DMS153 treated with DMSO at 0.1 percent for 48 hours (cell line): Measurements from ENCODE around the gene AIP.

Experiments
- DNase-seq: peaks from one replicate; lab custom pipeline; 2025; ENCODE audit not compliant: unreplicated experiment; lab: John Stamatoyannopoulos, UW

The AIP gene

GRCh38 chr11:67525275-67525976 is 42.6 kb downstream of the AIP start:
- DNase-seq = no peak

GRCh38 chr11:67528376-67528775 is 45.5 kb downstream of the AIP start:
- DNase-seq = no peak

- DNase-seq = no peak
These were observed 47.4 kb downstream of the AIP start for GRCh38 chr11:67530282-67530592.

- no peak for DNase-seq
These were observed 50.1 kb downstream of the AIP start for GRCh38 chr11:67532889-67533288.

GRCh38 chr11:67534070-67534679 is 51.3 kb downstream of the AIP start:
- no peak for DNase-seq

- DNase-seq = no peak
These were observed 52.7 kb downstream of the AIP start for GRCh38 chr11:67535561-67535960.

- no peak for DNase-seq
These were observed 55.5 kb downstream of the AIP start for GRCh38 chr11:67538306-67538705.

- no peak for DNase-seq
These were observed 56.1 kb downstream of the AIP start for GRCh38 chr11:67538823-67539505.

GRCh38 chr11:67539550-67539949 is 56.7 kb downstream of the AIP start:
- no peak for DNase-seq
